ENCODE results near the gene DPYSL4. TPM values are rescaled to one million over a fixed set of nuclear protein-coding genes. Genes with fewer than 3 reads are reported as not detected.

DPYSL4 gene
- polyA plus RNA-seq, 1 experiment = 5.3 TPM

DNA sequence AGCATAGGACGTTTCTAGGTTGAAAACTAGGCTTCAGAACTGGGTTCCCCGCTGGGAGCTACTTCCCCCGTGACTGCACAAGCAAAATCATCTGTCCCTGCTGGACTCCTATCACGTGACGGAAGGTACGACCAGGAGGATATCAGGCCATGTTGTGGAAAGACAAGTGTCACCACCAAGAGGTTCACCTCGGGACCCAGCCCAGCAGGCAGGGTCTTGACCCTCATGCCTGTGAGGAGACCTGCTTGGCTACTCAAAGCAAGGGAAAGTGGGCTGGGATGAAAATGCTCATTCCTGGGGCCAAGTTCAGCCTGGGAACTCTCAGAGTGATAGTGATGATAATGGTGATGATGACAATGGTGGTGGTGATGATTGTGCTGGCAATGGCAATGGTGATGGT is 32.3 kb upstream of the DPYSL4 start:
- TF ChIP-seq, protein P1, sequence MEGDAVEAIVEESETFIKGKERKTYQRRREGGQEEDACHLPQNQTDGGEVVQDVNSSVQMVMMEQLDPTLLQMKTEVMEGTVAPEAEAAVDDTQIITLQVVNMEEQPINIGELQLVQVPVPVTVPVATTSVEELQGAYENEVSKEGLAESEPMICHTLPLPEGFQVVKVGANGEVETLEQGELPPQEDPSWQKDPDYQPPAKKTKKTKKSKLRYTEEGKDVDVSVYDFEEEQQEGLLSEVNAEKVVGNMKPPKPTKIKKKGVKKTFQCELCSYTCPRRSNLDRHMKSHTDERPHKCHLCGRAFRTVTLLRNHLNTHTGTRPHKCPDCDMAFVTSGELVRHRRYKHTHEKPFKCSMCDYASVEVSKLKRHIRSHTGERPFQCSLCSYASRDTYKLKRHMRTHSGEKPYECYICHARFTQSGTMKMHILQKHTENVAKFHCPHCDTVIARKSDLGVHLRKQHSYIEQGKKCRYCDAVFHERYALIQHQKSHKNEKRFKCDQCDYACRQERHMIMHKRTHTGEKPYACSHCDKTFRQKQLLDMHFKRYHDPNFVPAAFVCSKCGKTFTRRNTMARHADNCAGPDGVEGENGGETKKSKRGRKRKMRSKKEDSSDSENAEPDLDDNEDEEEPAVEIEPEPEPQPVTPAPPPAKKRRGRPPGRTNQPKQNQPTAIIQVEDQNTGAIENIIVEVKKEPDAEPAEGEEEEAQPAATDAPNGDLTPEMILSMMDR (IDR thresholded peaks at IDR 0.05; ENCODE audit: insufficient read depth, low read depth, low read length) = no peak
- ChIA-PET CTCF (no interaction called here), POLR2A (no interaction called here)
- Histone ChIP-seq H3K36me3 (ENCODE audit: control insufficient read depth, insufficient read depth, low read length) (no peaks in the 10 kb centered on the region), H3K27me3 (ENCODE audit: control insufficient read depth, insufficient read depth, low read length) (no peaks in the 10 kb centered on the region), H3K4me3 (ENCODE audit: low read depth, low read length) (no peak overlapping the region)
- DNase-seq (ENCODE audit: low read depth) = no peak

DNA sequence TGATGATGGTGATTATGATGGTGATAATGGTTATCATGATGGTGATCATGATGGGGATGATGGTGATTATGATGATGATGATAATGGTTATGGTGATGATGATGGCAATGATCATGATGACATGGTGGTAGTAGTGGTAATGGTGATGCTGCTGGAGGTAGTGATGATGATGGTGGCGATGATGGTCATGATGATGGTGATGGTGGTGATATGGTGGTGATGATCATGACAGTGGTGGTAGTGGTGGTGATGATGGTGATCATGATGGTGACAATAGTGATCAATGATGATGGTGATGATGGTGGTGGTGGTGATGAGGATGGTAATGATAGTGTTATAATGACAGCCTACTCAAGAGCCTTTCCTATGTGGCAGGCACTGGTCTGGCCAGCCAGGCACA is 31.8 kb upstream of the DPYSL4 start:
- no peak overlapping the region for H3K4me3 ChIP-seq (ENCODE audit: low read depth, low read length)
- CTCF ChIA-PET = interaction anchor here (0.8 kb wide), 1 partner anchor 14 kb away, joined by 3 read pairs; no protein-coding TSS in a partner anchor
- POLR2A ChIA-PET = no interaction called here
- H3K27me3 ChIP-seq (ENCODE audit: control insufficient read depth, insufficient read depth, low read length) = no peaks in the 10 kb centered on the region
- TF ChIP-seq, protein P1 (IDR thresholded peaks at IDR 0.05; ENCODE audit: insufficient read depth, low read depth, low read length) = no peak
- DNase-seq (ENCODE audit: low read depth) = no peak
- H3K36me3 ChIP-seq (ENCODE audit: control insufficient read depth, insufficient read depth, low read length) = no peaks in the 10 kb centered on the region

DNA sequence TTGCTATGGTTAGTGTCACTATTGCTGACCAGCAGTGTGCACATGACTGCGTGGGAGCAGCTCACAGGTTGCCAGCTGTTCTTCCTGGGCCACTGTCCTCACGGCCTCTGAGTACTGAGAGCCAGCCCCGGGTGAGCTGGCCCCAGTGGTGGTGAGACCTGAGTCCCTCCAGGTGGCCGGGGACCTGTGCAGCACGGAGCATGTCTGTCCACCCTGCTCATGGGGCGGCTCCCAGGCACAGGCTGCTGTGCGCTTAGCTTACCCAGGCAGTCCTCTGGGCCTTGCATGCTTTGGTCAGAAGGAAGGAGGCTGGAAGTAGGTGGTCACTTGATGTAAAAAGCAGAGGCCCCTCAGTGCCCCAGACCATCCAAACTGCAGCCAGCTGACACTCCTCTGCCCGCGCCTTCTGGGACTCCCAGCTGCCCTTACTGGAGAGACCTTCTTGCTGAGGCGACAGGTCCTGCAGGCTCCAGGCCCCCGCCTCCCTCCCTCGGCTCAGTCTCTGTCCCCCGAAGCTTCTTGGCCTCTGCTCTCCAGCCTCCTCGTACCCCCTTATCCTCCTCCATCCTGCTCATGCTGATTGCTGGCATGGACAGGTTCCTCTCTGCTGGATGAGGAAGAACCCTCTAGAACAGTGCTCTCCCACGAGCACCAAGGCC is 30.9 kb upstream of the DPYSL4 start:
- POLR2A ChIA-PET = no interaction called here
- Histone ChIP-seq H3K36me3 (ENCODE audit: control insufficient read depth, insufficient read depth, low read length) (no peaks in the 10 kb centered on the region), H3K4me3 (ENCODE audit: low read depth, low read length) (no peak overlapping the region), H3K27me3 (ENCODE audit: control insufficient read depth, insufficient read depth, low read length) (no peaks in the 10 kb centered on the region)
- DNase-seq (ENCODE audit: low read depth) = no peak
- TF ChIP-seq, protein P1 (IDR thresholded peaks at IDR 0.05; ENCODE audit: insufficient read depth, low read depth, low read length) = no peak
- CTCF ChIA-PET = interaction anchor here (0.6 to 0.8 kb wide), 3 partner anchors 13 to 276 kb away, joined by 3 to 4 read pairs (median 4); no protein-coding TSS in a partner anchor

DNA sequence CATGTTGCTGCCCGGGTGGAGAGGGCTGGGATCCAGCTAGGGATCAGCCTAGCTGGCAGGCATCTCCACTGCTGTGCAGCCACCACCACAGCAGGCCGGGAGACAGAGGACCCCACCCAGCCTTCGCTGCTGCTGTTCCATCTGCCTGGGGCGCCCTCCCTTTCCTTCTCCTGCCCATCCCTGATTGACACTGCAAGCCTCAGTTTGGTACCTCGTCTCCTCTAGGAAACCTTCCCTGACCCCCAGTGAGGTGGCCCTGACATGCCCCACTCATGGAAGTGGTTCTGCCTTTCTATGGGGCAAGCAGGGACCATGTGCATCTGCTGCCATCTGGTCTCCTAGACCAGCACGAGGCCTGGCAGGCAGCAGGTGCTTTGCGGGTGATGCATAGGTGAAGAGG is 30.4 kb upstream of the DPYSL4 start:
- CTCF ChIA-PET = interaction anchor here (0.6 to 0.8 kb wide), 2 partner anchors 14 to 276 kb away, joined by 4 read pairs; no protein-coding TSS in a partner anchor
- POLR2A ChIA-PET = no interaction called here
- Histone ChIP-seq H3K36me3 (ENCODE audit: control insufficient read depth, insufficient read depth, low read length) (no peaks in the 10 kb centered on the region), H3K27me3 (ENCODE audit: control insufficient read depth, insufficient read depth, low read length) (no peaks in the 10 kb centered on the region), H3K4me3 (ENCODE audit: low read depth, low read length) (no peak overlapping the region)
- DNase-seq (ENCODE audit: low read depth) = no peak
- TF ChIP-seq, protein P1 (IDR thresholded peaks at IDR 0.05; ENCODE audit: insufficient read depth, low read depth, low read length) = no peak

DNA sequence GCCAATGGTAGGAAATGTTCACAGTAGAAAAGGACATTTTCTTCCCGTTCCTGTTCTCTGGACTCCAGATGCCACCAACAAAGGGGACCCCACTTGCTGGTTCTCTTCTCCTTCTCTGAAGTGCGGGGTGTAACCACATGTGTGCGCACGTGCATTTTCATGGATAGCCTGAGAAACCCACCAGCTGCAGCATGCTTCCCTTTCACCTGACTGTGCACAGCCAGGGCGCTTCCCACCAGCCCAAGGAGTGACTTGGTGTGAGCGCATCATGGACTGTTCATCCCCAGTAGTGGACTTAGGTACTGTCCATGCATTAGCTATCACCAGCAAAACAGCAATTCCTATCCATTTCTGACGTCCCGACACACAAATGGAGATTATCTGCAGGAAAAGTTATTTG is 29.6 kb upstream of the DPYSL4 start:
- CTCF ChIA-PET = no interaction called here
- POLR2A ChIA-PET = no interaction called here
- H3K36me3 ChIP-seq (ENCODE audit: control insufficient read depth, insufficient read depth, low read length) = no peaks in the 10 kb centered on the region
- DNase-seq (ENCODE audit: low read depth) = no peak
- no peak overlapping the region for H3K4me3 ChIP-seq (ENCODE audit: low read depth, low read length)
- TF ChIP-seq, protein P1 (IDR thresholded peaks at IDR 0.05; ENCODE audit: insufficient read depth, low read depth, low read length) = no peak
- H3K27me3 ChIP-seq (ENCODE audit: control insufficient read depth, insufficient read depth, low read length) = no peaks in the 10 kb centered on the region
